Stimulated activated CD4-positive, alpha-beta T cell treated with anti-CD3 and anti-CD28 coated beads, Interleukin-4, amount 100 ng/mL, for 24 hours (primary cell): ENCODE data around the gene NPC1.
A peak's percentile ranks its signal among the peaks of the same experiment; 100 is the strongest.
"Not testable (repeated sequence)": the region's sequence is repeated elsewhere in the genome, so short reads cannot be mapped to it uniquely, and the experiment has no call there.

ENCODE experiments used
- DNase-seq: peaks from one replicate; pipeline ENCODE4 v3.0.0-alpha.2; 2020

NPC1 gene

GRCh38 chr18:23515911-23516546, 70.3 kb downstream of the NPC1 start:
- peak; percentile 79 for DNase-seq

GRCh38 chr18:23512641-23513040, 73.7 kb downstream of the NPC1 start:
- no peak for DNase-seq

- DNase-seq: not testable (repeated sequence)
Measured at GRCh38 chr18:23512216-23512615, 74.1 kb downstream of the NPC1 start.

- not testable (repeated sequence) for DNase-seq
Measured at GRCh38 chr18:23510923-23511322, 75.4 kb downstream of the NPC1 start.

- no peak for DNase-seq
Measured at GRCh38 chr18:23506393-23506792, 79.9 kb downstream of the NPC1 start.

- peak; percentile 11 for DNase-seq
Measured at GRCh38 chr18:23504720-23505119, 81.6 kb downstream of the NPC1 start.

- DNase-seq: peak; percentile 8
Measured at GRCh38 chr18:23503963-23504344, 82.4 kb downstream of the NPC1 start.

GRCh38 chr18:23503038-23503962, 83.0 kb downstream of the NPC1 start, which contains the start of gene RMC1:
Gene RMC1, plus strand, starts transcription at chr18:23503511. Its CDS starts 108 bp downstream, at chr18:23503619.
- DNase-seq: peak; percentile 98

GRCh38 chr18:23502516-23503037, 83.7 kb downstream of the NPC1 start:
- DNase-seq: no peak

GRCh38 chr18:23501626-23502025, 84.7 kb downstream of the NPC1 start:
- no peak for DNase-seq

- no peak for DNase-seq
Measured at GRCh38 chr18:23499291-23499781, 87.0 kb downstream of the NPC1 start.

- peak; percentile 79 for DNase-seq
Measured at GRCh38 chr18:23498877-23499276, 87.4 kb downstream of the NPC1 start.

GRCh38 chr18:23498117-23498516, 88.2 kb downstream of the NPC1 start:
- DNase-seq: no peak

GRCh38 chr18:23495723-23496440, 90.4 kb downstream of the NPC1 start:
- no peak for DNase-seq

- no peak for DNase-seq
Measured at GRCh38 chr18:23494992-23495391, 91.3 kb downstream of the NPC1 start.

GRCh38 chr18:23493654-23494053, 92.7 kb downstream of the NPC1 start:
- no peak for DNase-seq

GRCh38 chr18:23489586-23489985, 96.7 kb downstream of the NPC1 start:
- not testable (repeated sequence) for DNase-seq

GRCh38 chr18:23487738-23488570, 98.4 kb downstream of the NPC1 start:
- peak; percentile 45 for DNase-seq

GRCh38 chr18:23485386-23485785, 100.9 kb downstream of the NPC1 start:
- no peak for DNase-seq

GRCh38 chr18:23484561-23485182, 101.6 kb downstream of the NPC1 start:
- no peak for DNase-seq
